D721Med (cell line): ENCODE measurements around the gene CHST11.

Experiments used
- DNase-seq: peaks from one replicate; pipeline ENCODE4 v3.0.0; 2011; ENCODE audit warnings: low spot score; ENCODE audit not compliant: insufficient read length
- FAIRE-seq: peaks from 2 replicates; lab custom pipeline; 2011; peaks lifted over from hg19 to GRCh38; lab: Jason Lieb, UNC
- TF ChIP-seq, protein P1 (sequence below): IDR thresholded peaks from 2 replicates; pipeline ENCODE4 v1.5.1; 2012; ENCODE audit warnings: mild to moderate bottlenecking, control low read depth; ENCODE audit not compliant: insufficient read depth; ENCODE audit errors: missing control alignments

CHST11 gene

DNA sequence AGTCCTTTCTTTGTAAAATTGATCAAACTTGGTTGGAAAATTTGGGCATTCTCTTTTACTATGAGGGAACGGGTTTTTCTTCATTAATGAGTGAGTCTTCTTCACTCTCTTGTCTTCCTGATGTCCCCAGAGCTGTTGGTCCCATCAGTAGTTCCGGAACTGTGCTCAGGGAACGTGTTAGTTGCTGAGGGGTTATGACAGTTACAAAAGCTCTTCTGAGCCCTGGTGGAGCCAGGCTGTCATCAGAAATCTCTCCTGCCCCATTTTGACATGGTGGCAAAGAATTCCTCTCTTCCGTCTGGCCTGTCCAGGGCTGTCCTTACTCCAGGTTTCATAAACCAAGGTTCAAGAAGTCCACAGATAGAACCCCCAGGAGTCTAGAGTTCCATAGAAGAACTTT lies 292.8 kb downstream of the CHST11 start:
- FAIRE-seq (no peak), DNase-seq (no peak)
- TF ChIP-seq, protein P1, sequence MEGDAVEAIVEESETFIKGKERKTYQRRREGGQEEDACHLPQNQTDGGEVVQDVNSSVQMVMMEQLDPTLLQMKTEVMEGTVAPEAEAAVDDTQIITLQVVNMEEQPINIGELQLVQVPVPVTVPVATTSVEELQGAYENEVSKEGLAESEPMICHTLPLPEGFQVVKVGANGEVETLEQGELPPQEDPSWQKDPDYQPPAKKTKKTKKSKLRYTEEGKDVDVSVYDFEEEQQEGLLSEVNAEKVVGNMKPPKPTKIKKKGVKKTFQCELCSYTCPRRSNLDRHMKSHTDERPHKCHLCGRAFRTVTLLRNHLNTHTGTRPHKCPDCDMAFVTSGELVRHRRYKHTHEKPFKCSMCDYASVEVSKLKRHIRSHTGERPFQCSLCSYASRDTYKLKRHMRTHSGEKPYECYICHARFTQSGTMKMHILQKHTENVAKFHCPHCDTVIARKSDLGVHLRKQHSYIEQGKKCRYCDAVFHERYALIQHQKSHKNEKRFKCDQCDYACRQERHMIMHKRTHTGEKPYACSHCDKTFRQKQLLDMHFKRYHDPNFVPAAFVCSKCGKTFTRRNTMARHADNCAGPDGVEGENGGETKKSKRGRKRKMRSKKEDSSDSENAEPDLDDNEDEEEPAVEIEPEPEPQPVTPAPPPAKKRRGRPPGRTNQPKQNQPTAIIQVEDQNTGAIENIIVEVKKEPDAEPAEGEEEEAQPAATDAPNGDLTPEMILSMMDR = no peak

DNA sequence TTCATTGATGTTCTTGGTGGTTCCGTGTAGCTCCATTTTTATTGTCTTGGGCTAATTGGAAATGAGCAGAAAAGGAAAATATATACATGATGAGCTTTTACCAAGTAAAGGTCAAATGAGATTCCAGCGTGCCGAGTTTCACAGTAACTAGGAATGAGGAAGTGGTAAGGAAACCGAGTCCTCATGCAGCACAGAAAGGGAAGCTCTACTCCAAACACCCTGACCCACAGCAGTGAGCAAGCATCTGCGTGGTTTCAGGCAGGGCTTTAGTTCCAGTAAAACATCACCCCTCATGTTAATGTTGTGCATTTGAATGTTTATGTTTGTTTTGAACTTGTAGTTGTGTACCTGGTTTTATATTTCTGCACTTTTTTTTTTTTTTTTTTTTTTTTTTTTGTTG lies 293.3 kb downstream of the CHST11 start:
- TF ChIP-seq, protein P1 = no peak
- FAIRE-seq (no peak), DNase-seq (no peak)

DNA sequence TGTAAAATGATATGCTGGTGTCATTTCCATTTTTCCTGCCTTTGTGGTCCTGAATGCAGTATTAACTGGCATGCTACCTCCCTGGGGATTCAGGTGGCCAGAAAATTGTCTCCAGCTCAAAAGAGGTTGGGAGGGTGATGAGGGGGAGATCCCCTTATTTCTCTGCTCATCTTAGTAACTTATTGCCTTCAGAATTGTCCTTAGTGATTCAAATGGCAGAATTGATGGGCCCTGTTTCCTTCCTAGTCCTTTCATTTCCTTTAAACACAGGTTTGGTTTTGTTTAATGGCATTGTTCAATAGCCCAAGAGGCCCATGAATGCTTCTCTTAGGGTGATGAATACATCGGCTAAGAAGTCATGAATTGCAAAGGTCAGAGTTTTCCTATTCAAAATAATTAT lies 294.4 kb downstream of the CHST11 start:
- TF ChIP-seq, protein P1 = no peak
- DNase-seq (no peak), FAIRE-seq (no peak)

DNA sequence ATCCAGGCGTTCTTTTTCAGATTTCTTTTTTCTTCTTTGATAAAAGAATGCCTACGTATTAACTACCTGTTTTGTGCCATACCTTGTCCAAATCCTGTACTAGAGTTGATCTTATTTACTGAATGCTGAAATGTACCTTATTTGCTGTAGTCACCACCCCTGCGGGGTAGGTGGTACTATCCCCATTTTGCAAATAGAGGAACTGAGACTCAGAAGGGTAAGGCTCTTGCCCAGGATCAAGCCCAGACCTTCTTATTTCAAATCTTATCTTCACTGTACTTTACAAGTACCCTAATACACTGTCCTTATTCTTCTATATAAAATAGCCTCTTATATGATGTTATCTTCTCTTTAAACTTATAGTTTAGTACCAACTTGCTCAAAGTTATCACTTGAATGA lies 294.8 kb downstream of the CHST11 start:
- DNase-seq (no peak), FAIRE-seq (no peak)
- TF ChIP-seq, protein P1 = no peak

DNA sequence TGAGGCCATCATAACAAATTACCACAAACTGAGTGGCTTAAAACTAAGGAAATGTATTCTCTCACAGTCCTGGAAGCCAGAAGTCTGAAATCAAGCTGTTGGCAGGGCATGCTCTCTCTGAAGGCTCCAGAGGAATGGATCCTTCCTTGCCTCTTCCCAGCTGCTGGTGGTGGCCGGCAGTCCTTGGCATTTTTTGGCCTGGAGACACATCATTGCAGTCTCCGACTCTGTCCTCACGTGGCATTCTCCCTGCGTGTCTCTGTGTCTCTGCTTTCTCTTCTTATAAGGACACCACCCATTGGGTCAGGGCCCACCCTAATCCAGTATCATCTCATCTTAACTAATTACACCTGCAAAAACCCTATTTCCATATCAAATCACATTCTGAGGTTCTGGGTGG lies 295.3 kb downstream of the CHST11 start:
- no peak for FAIRE-seq
- DNase-seq = no peak
- TF ChIP-seq, protein P1 = no peak

DNA sequence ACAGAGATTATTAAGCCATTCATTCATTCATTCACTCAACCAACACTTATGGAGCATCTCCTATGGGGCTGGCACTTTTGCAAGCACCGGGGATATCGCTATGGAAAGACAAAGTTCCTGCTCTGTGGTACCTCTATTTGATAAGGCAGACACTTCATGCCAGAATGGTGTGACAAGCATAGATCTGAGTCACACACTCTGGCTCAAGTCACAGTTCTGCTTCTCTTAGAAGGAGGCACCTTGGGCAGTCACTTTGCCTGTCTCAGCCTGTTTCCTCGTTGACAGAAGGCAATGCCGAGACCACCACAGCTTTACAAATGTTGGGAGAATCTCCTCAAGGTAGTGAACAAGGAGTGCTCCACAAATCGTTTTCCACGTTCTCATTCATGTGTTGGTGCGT lies 296.1 kb downstream of the CHST11 start:
- TF ChIP-seq, protein P1 = no peak
- FAIRE-seq (no peak), DNase-seq (no peak)

DNA sequence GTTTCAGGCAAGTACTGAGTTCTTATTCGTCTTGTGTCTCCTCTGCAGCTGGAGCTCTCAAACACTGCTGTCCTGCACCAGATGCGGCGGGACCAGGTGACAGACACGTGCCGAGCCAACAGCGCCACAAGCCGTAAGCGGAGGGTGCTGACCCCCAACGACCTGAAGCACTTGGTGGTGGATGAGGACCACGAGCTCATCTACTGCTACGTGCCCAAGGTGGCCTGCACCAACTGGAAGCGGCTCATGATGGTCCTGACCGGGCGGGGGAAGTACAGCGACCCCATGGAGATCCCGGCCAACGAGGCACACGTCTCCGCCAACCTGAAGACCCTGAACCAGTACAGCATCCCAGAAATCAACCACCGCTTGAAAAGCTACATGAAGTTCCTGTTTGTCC lies 300.2 kb downstream of the CHST11 start:
- TF ChIP-seq, protein P1 = no peak
- no peak for FAIRE-seq
- no peak for DNase-seq
